ENCODE results near the gene GOLGA7B.

DNA sequence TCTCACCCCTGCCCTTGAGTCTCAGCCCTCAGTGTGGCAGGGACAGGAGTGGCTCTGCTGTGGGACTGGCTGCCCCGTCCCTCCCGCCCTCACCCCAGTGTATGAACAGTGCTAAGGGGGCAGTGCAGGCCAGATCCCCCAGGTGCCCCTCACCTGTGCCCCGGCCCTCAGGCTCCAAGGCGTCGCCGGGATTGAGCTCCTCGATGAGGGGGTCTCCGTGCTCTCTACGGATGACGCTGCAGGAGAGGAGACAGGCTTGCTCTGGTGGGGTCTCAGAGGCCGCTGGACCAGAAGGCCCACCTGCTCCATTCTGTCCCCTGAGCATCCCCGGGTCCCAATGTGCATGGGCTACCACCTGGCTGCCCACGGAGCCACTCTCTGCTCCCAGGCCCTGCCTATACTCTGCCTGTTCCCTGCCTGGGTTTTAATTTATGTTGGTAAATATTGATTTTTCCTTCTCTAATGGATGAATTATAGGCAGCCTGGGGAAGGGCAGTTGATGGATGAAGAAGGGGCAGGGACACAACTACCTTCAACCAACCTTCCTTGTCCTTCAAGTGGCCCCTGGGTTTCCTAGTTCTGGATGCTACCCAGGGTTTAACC lies 47.2 kb downstream of the GOLGA7B start:
- TF ChIP-seq, protein P1, sequence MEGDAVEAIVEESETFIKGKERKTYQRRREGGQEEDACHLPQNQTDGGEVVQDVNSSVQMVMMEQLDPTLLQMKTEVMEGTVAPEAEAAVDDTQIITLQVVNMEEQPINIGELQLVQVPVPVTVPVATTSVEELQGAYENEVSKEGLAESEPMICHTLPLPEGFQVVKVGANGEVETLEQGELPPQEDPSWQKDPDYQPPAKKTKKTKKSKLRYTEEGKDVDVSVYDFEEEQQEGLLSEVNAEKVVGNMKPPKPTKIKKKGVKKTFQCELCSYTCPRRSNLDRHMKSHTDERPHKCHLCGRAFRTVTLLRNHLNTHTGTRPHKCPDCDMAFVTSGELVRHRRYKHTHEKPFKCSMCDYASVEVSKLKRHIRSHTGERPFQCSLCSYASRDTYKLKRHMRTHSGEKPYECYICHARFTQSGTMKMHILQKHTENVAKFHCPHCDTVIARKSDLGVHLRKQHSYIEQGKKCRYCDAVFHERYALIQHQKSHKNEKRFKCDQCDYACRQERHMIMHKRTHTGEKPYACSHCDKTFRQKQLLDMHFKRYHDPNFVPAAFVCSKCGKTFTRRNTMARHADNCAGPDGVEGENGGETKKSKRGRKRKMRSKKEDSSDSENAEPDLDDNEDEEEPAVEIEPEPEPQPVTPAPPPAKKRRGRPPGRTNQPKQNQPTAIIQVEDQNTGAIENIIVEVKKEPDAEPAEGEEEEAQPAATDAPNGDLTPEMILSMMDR (IDR thresholded peaks at IDR 0.05): no peak
- TF ChIP-seq POLR2AphosphoS5 (IDR thresholded peaks at IDR 0.05; ENCODE audit: low read depth, low read length) (no peak), CHD2 (IDR thresholded peaks at IDR 0.05; ENCODE audit: low read length, partially characterized antibody) (no peak), RFX5 (IDR thresholded peaks at IDR 0.05; ENCODE audit: low read length) (no peak)

Data from SK-N-SH (cell line).